ENCODE measurements around the gene LDLRAD4.

GRCh38 chr18:13566941-13567746, 348.6 kb downstream of the LDLRAD4 start:
- no peak for TF ChIP-seq CTCF (IDR thresholded peaks at IDR 0.05)
- TF ChIP-seq POLR2AphosphoS5 (IDR thresholded peaks at IDR 0.05; ENCODE audit: low read depth, low read length), result no peak
- no peak for TF ChIP-seq JUND (IDR thresholded peaks at IDR 0.05)
- TF ChIP-seq MXI1 (IDR thresholded peaks at IDR 0.05; ENCODE audit: low read depth, low read length), result no peak

Measured in SK-N-SH (cell line).